ENCODE data around the gene RTN4RL1. TPM values are rescaled to one million over a fixed set of nuclear protein-coding genes. Genes with fewer than 3 reads are reported as not detected.

Gene RTN4RL1
- total and polyA plus RNA-seq, 7 experiments from 2014 or later, result 0.19 to 1.5 (median 0.49) TPM; not detected in 2

GRCh38 chr17:2068519-2069051, 43.5 kb upstream of the RTN4RL1 start:
- DNase-seq, result no peak
- Histone ChIP-seq H3K4me3 (ENCODE audit: low read length) (no peak overlapping the region), H3K27ac (ENCODE audit: low read depth, low read length) (no peak overlapping the region), H3K9me3 (ENCODE audit: control insufficient read depth in 2 of 3, low read length in 3 of 3) (no peaks in the 10 kb centered on the region), H3K36me3 (ENCODE audit: control insufficient read depth in 2 of 3, insufficient read depth in 3 of 3, low read length in 3 of 3) (peaks cover 0 to 91% (median 8%) of the 10 kb centered on the region in 3 experiments), H3K27me3 (ENCODE audit: control insufficient read depth in 2 of 2, insufficient read depth in 2 of 2, low read length in 2 of 2) (no peaks in the 10 kb centered on the region), H3K4me1 (ENCODE audit: control insufficient read depth in 2 of 2, insufficient read depth in 2 of 2, low read length in 2 of 2) (peaks cover 0 to 28% of the 10 kb centered on the region in 2 donors)
- peak overlapping the region in 1 of 9 donors; percentile 87 for H3K27ac Mint-ChIP-seq
- no peak for ATAC-seq
- intact Hi-C loops (cut with micrococcal nuclease), result no loop called here
- H3K27me3 Mint-ChIP-seq, result peaks cover 0 to 4% (median 0%) of the 10 kb centered on the region in 5 donors
- H3K4me1 Mint-ChIP-seq, result peaks cover 0 to 83% (median 0%) of the 10 kb centered on the region in 7 donors
- POLR2A ChIA-PET, result no interaction called here
- CTCF ChIA-PET, result interaction anchor here (0.8 to 1.8 kb wide), 3 partner anchors 14 to 176 kb away, joined by 3 to 5 read pairs (median 4); partner anchors contain the start of gene HIC1
- no peaks in the 10 kb centered on the region for H3K9me3 Mint-ChIP-seq
- H3K4me3 Mint-ChIP-seq, result peak overlapping the region in 1 of 10 donors; percentile 28
- peaks cover 22 to 89% (median 71%) of the 10 kb centered on the region in 5 donors for H3K36me3 Mint-ChIP-seq

GRCh38 chr17:2068031-2068518, 42.9 kb upstream of the RTN4RL1 start:
- intact Hi-C loops (cut with micrococcal nuclease), result no loop called here
- Mint-ChIP-seq H3K9me3 (no peaks in the 10 kb centered on the region), H3K27ac (peak overlapping the region in 1 of 9 donors; percentile 63), H3K4me3 (no peak overlapping the region), H3K36me3 (peaks cover 22 to 94% (median 76%) of the 10 kb centered on the region in 5 donors), H3K4me1 (peaks cover 0 to 88% (median 0%) of the 10 kb centered on the region in 7 donors), H3K27me3 (peaks cover 0 to 4% (median 0%) of the 10 kb centered on the region in 5 donors)
- Histone ChIP-seq H3K36me3 (ENCODE audit: control insufficient read depth in 2 of 3, insufficient read depth in 3 of 3, low read length in 3 of 3) (peaks cover 0 to 96% (median 8%) of the 10 kb centered on the region in 3 experiments), H3K27ac (ENCODE audit: low read depth, low read length) (no peak overlapping the region), H3K9me3 (ENCODE audit: control insufficient read depth in 2 of 3, low read length in 3 of 3) (no peaks in the 10 kb centered on the region), H3K4me1 (ENCODE audit: control insufficient read depth in 2 of 2, insufficient read depth in 2 of 2, low read length in 2 of 2) (peaks cover 0 to 28% of the 10 kb centered on the region in 2 donors), H3K27me3 (ENCODE audit: control insufficient read depth in 2 of 2, insufficient read depth in 2 of 2, low read length in 2 of 2) (no peaks in the 10 kb centered on the region), H3K4me3 (ENCODE audit: low read length) (no peak overlapping the region)
- no peak for DNase-seq
- POLR2A ChIA-PET, result no interaction called here
- CTCF ChIA-PET, result interaction anchor here (0.8 to 1.8 kb wide), 3 partner anchors 13 to 177 kb away, joined by 3 to 5 read pairs (median 4); partner anchors contain the start of gene HIC1
- ATAC-seq, result no peak

DNA sequence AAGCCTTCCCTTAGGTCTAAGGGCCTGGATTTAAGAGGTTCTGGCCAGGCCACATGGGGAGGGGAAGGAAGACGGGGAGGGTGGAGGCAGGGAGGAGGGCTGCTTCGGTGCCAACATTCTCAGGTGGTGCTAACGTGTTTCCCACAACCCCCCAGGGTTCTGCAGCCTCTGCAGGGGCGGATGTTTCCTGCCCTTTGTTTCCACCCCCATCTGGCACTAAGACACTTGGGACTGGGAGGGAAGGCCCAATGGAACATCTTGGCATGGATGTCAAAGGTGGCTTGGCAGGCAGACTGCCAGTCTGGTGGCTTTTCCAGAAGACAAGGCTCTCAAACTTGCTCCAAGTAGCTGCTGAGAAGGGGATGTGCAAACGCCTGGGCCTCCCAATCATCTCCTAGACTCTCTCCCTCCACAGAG, 42.5 kb upstream of the RTN4RL1 start:
- H3K27ac Mint-ChIP-seq, result peak overlapping the region in 1 of 9 donors; percentile 63
- H3K27ac ChIP-seq (ENCODE audit: low read depth, low read length), result no peak overlapping the region
- ATAC-seq (no peak), DNase-seq (no peak)
- H3K9me3 Mint-ChIP-seq, result no peaks in the 10 kb centered on the region
- H3K4me1 Mint-ChIP-seq, result peaks cover 0 to 90% (median 0%) of the 10 kb centered on the region in 7 donors
- intact Hi-C loops (cut with micrococcal nuclease), result no loop called here
- ChIA-PET CTCF (interaction anchor here (1.1 to 1.8 kb wide), 2 partner anchors 13 to 177 kb away, joined by 4 to 5 read pairs; partner anchors contain the start of gene HIC1), POLR2A (no interaction called here)
- H3K9me3 ChIP-seq (ENCODE audit: control insufficient read depth in 2 of 3, low read length in 3 of 3), result no peaks in the 10 kb centered on the region
- H3K4me1 ChIP-seq (ENCODE audit: control insufficient read depth in 2 of 2, insufficient read depth in 2 of 2, low read length in 2 of 2), result peaks cover 0 to 28% of the 10 kb centered on the region in 2 donors
- H3K36me3 Mint-ChIP-seq, result peaks cover 22 to 95% (median 75%) of the 10 kb centered on the region in 5 donors
- no peak overlapping the region for H3K4me3 ChIP-seq (ENCODE audit: low read length)
- H3K27me3 Mint-ChIP-seq, result peaks cover 0 to 4% (median 0%) of the 10 kb centered on the region in 5 donors
- H3K27me3 ChIP-seq (ENCODE audit: control insufficient read depth in 2 of 2, insufficient read depth in 2 of 2, low read length in 2 of 2), result no peaks in the 10 kb centered on the region
- H3K4me3 Mint-ChIP-seq, result no peak overlapping the region
- H3K36me3 ChIP-seq (ENCODE audit: control insufficient read depth in 2 of 3, insufficient read depth in 3 of 3, low read length in 3 of 3), result peaks cover 0 to 98% (median 5%) of the 10 kb centered on the region in 3 experiments

DNA sequence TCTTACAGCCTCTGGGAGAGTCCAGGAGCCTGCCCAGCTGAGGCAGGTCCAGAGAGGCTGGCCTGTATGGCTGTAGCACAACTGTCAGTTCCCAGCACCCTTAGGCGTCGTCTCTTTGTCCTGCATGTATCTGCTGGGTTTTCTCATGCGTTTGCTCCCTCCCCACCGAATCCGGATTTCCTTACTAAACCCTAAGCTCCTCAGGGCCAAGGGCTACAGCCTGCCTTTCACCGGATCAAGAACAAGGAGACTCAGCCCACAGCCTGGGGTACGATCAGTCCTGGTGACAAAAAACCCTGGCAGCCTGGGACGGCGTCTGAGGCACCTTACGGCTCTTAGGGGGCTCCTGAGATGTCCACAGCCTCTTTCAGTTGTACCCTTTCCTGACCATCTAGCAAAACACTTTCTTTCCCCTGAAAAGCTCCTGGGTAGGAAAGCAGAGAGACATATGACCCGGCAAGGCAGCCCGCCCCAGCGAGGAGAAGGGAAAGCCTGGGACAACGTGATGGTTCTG, 42.0 kb upstream of the RTN4RL1 start:
- intact Hi-C loops (cut with micrococcal nuclease), result no loop called here
- CTCF ChIA-PET, result interaction anchor here (1.1 to 1.8 kb wide), 2 partner anchors 12 to 178 kb away, joined by 4 to 5 read pairs; partner anchors contain the start of gene HIC1
- H3K9me3 Mint-ChIP-seq, result no peaks in the 10 kb centered on the region
- no peak overlapping the region for H3K4me3 Mint-ChIP-seq
- DNase-seq (no peak), ATAC-seq (no peak)
- peaks cover 0 to 91% (median 0%) of the 10 kb centered on the region in 7 donors for H3K4me1 Mint-ChIP-seq
- Histone ChIP-seq H3K4me3 (ENCODE audit: low read length) (no peak overlapping the region), H3K27ac (ENCODE audit: low read depth, low read length) (no peak overlapping the region), H3K4me1 (ENCODE audit: control insufficient read depth in 2 of 2, insufficient read depth in 2 of 2, low read length in 2 of 2) (peaks cover 0 to 28% of the 10 kb centered on the region in 2 donors), H3K9me3 (ENCODE audit: control insufficient read depth in 2 of 3, low read length in 3 of 3) (no peaks in the 10 kb centered on the region), H3K27me3 (ENCODE audit: control insufficient read depth in 2 of 2, insufficient read depth in 2 of 2, low read length in 2 of 2) (no peaks in the 10 kb centered on the region), H3K36me3 (ENCODE audit: control insufficient read depth in 2 of 3, insufficient read depth in 3 of 3, low read length in 3 of 3) (peaks cover 0 to 98% (median 3%) of the 10 kb centered on the region in 3 experiments)
- peaks cover 0 to 4% (median 0%) of the 10 kb centered on the region in 5 donors for H3K27me3 Mint-ChIP-seq
- peak overlapping the region in 1 of 9 donors; percentile 46 for H3K27ac Mint-ChIP-seq
- peaks cover 18 to 95% (median 72%) of the 10 kb centered on the region in 5 donors for H3K36me3 Mint-ChIP-seq
- POLR2A ChIA-PET, result no interaction called here

- Histone ChIP-seq H3K27ac (ENCODE audit: low read depth, low read length) (no peak overlapping the region), H3K27me3 (ENCODE audit: control insufficient read depth in 2 of 2, insufficient read depth in 2 of 2, low read length in 2 of 2) (no peaks in the 10 kb centered on the region), H3K4me1 (ENCODE audit: control insufficient read depth in 2 of 2, insufficient read depth in 2 of 2, low read length in 2 of 2) (peaks cover 0 to 27% of the 10 kb centered on the region in 2 donors), H3K36me3 (ENCODE audit: control insufficient read depth in 2 of 3, insufficient read depth in 3 of 3, low read length in 3 of 3) (peaks cover 0 to 98% (median 3%) of the 10 kb centered on the region in 3 experiments), H3K9me3 (ENCODE audit: control insufficient read depth in 2 of 3, low read length in 3 of 3) (no peaks in the 10 kb centered on the region), H3K4me3 (ENCODE audit: low read length) (no peak overlapping the region)
- intact Hi-C loops (cut with micrococcal nuclease), result no loop called here
- Mint-ChIP-seq H3K4me1 (peaks cover 0 to 85% (median 0%) of the 10 kb centered on the region in 7 donors), H3K36me3 (peaks cover 14 to 94% (median 70%) of the 10 kb centered on the region in 5 donors), H3K4me3 (no peak overlapping the region), H3K27ac (peak overlapping the region in 2 of 9 donors; percentile 1 to 90), H3K9me3 (no peaks in the 10 kb centered on the region), H3K27me3 (peaks cover 0 to 4% (median 0%) of the 10 kb centered on the region in 5 donors)
- DNase-seq (no peak), ATAC-seq (no peak)
- ChIA-PET POLR2A (no interaction called here), CTCF (interaction anchor here (0.6 kb wide), 1 partner anchor 79 kb away, joined by 4 read pairs; no protein-coding TSS in a partner anchor)
Measured at GRCh38 chr17:2065949-2066400, 40.8 kb upstream of the RTN4RL1 start.

DNA sequence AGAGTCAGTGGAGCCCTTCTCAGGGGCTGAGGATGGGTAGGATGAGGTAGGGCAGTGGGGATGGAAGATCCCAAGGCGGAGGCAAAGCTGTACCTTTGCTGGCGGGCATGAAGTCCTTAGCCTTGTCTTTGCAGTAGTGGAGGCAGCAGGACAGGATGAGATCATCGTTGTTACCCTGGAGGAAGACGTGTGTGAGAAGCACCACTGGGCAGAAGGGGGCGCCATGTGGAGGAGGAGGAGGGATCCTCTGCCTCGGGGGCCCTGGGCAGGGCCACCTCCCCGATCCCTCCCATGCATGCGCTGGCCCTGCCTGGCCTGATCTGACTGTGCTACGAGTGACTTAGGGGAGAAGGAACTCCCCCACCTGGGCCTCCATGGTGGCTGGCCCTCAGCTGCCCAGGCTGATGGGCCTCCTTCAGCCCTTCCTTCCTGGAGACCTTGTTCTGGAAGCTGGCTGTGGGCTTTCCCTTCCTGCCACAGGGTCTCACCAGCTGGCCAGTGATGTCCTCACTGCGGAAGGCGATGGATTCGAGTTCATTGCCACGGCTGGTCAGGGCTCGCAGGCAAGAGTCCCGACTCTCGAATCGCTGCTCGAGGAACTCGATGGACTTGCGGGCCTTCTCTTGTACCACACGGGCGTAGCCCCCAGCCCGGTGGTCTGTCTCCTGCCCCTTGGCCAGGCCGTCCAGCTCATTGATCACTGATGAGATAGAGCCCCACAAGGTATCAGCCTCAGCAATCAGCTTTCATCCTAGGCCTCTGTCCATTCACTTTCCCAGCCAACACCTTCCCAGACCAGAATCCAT, 40.0 kb upstream of the RTN4RL1 start:
- Mint-ChIP-seq H3K4me3 (peak overlapping the region in 1 of 10 donors; percentile 45), H3K4me1 (peaks cover 0 to 84% (median 1%) of the 10 kb centered on the region in 7 donors)
- no peak overlapping the region for H3K27ac ChIP-seq (ENCODE audit: low read depth, low read length)

More for the DNA sequence above, 40.0 kb upstream of the RTN4RL1 start:
- peak; percentile 73 for ATAC-seq
- H3K27me3 Mint-ChIP-seq, result peaks cover 0 to 10% (median 0%) of the 10 kb centered on the region in 5 donors
- peak in 1 of 9 donors; percentile 67 for DNase-seq
- Histone ChIP-seq H3K4me3 (ENCODE audit: low read length) (no peak overlapping the region), H3K36me3 (ENCODE audit: control insufficient read depth in 2 of 3, insufficient read depth in 3 of 3, low read length in 3 of 3) (peaks cover 0 to 97% (median 3%) of the 10 kb centered on the region in 3 experiments), H3K4me1 (ENCODE audit: control insufficient read depth in 2 of 2, insufficient read depth in 2 of 2, low read length in 2 of 2) (peaks cover 0 to 19% of the 10 kb centered on the region in 2 donors), H3K27me3 (ENCODE audit: control insufficient read depth in 2 of 2, insufficient read depth in 2 of 2, low read length in 2 of 2) (no peaks in the 10 kb centered on the region), H3K9me3 (ENCODE audit: control insufficient read depth in 2 of 3, low read length in 3 of 3) (no peaks in the 10 kb centered on the region)
- intact Hi-C loops (cut with micrococcal nuclease), result loop anchor here in 1 of 2 donors (5.0 kb wide), 1 partner anchor 107 kb away; no protein-coding TSS in a partner anchor
- peaks cover 12 to 92% (median 72%) of the 10 kb centered on the region in 5 donors for H3K36me3 Mint-ChIP-seq
- H3K9me3 Mint-ChIP-seq, result no peaks in the 10 kb centered on the region
- peak overlapping the region in 2 of 9 donors; percentile 55 to 90 for H3K27ac Mint-ChIP-seq
- CTCF ChIA-PET, result no interaction called here
- POLR2A ChIA-PET, result no interaction called here

Measured in naive thymus-derived CD4-positive, alpha-beta T cell (primary cell).